Left lung (tissue), 10 donors: Measurements from ENCODE around the gene KLHL2. TPM values are rescaled to one million over a fixed set of nuclear protein-coding genes. Genes with fewer than 3 reads are reported as not detected.
A peak's percentile ranks its signal among the peaks of the same experiment; 100 is the strongest.

Source experiments
- ATAC-seq: fragments of 200-7000 bp; cut with Tn5 transposase; one replicate; pipeline ENCODE4 v1.9.1; 2020; ENCODE audit warnings: moderate library complexity
- DNase-seq, 4 donors: peaks; one replicate each; pipeline ENCODE4 v3.0.0-alpha.2; 2013 to 2020
- H3K27ac ChIP-seq, 2 donors: fragments of 200-600 bp; sonication (generic) in 1 of 2; one replicate each; pipeline versions ENCODE4 v1.5.0 to v1.8.0; 2020 to 2021
- H3K27me3 ChIP-seq, 2 donors: fragments of 200-600 bp; sonication (generic) in 1 of 2; one replicate each; pipeline versions ENCODE4 v1.5.0 to v1.8.0; 2020 to 2021
- H3K36me3 ChIP-seq, 2 donors: fragments of 200-600 bp; sonication (generic) in 1 of 2; one replicate each; pipeline versions ENCODE4 v1.5.0 to v1.8.0; 2020 to 2021
- H3K4me1 ChIP-seq, 2 donors: fragments of 200-600 bp; one replicate each; pipeline ENCODE4 v1.8.0; 2021
- H3K4me3 ChIP-seq, 2 donors: fragments of 200-600 bp; sonication (generic) in 1 of 2; one replicate each; pipeline versions ENCODE4 v1.5.0 to v1.8.0; 2020 to 2021; ENCODE audit warnings: mild to moderate bottlenecking in 1 of 2
- H3K9me3 ChIP-seq, 2 donors: fragments of 200-600 bp; sonication (generic) in 1 of 2; one replicate each; pipeline versions ENCODE4 v1.5.0 to v1.8.0; 2020 to 2021
- CTCF ChIP-seq, 2 donors: fragments of 200-600 bp; sonication (generic) in 1 of 2; IDR thresholded peaks; one replicate each; pipeline versions ENCODE4 v1.5.0 to v1.8.0; 2021; ENCODE audit warnings: antibody characterized with exemption in 2 of 2
- intact Hi-C, 2 donors: fragments of 100-400 bp; cut with DNase I; formaldehyde crosslinking; loops; one replicate each; pipeline versions ENCODE4 v1.11.2 to v1.14.2; 2022
- polyA plus RNA-seq, 6 donors: library from polyadenylated mRNA; unstranded; fragments of 120-200 nt; gene quantifications; one replicate each; pipeline ENCODE4 v1.2.1, GENCODE V29; 2013; ENCODE audit not compliant: insufficient read length in 6 of 6
- total RNA-seq, 2 donors: library from RNA; stranded (reverse); fragmentation: NEBNext Ultra II Directional; extraction: Animal tissue kit (Norgen Biotek cat#: 25700); gene quantifications; one replicate each; pipeline ENCODE4 v1.2.1, GENCODE V29; 2021
- donor health status: DM: no; HTN: yes; CAD: no.
- donor health status: DM: no; HTN: no; CAD: no.

Gene KLHL2
- total and polyA plus RNA-seq, 8 donors, result 16.2 to 53.4 (median 18.6) TPM

GRCh38 chr4:165201806-165202205 is 5.6 kb upstream of the KLHL2 start:
- no peaks in the 10 kb centered on the region for H3K9me3 ChIP-seq
- no peak for ATAC-seq
- H3K36me3 ChIP-seq, result no peaks in the 10 kb centered on the region
- H3K4me3 ChIP-seq, result no peak overlapping the region
- no peaks in the 10 kb centered on the region for H3K27me3 ChIP-seq
- intact Hi-C loops, result no loop called here
- H3K27ac ChIP-seq, result no peak overlapping the region
- no peak for TF ChIP-seq CTCF (IDR thresholded peaks at IDR 0.05)
- DNase-seq, result no peak
- H3K4me1 ChIP-seq, result peaks cover 6 to 33% of the 10 kb centered on the region in 2 donors

DNA sequence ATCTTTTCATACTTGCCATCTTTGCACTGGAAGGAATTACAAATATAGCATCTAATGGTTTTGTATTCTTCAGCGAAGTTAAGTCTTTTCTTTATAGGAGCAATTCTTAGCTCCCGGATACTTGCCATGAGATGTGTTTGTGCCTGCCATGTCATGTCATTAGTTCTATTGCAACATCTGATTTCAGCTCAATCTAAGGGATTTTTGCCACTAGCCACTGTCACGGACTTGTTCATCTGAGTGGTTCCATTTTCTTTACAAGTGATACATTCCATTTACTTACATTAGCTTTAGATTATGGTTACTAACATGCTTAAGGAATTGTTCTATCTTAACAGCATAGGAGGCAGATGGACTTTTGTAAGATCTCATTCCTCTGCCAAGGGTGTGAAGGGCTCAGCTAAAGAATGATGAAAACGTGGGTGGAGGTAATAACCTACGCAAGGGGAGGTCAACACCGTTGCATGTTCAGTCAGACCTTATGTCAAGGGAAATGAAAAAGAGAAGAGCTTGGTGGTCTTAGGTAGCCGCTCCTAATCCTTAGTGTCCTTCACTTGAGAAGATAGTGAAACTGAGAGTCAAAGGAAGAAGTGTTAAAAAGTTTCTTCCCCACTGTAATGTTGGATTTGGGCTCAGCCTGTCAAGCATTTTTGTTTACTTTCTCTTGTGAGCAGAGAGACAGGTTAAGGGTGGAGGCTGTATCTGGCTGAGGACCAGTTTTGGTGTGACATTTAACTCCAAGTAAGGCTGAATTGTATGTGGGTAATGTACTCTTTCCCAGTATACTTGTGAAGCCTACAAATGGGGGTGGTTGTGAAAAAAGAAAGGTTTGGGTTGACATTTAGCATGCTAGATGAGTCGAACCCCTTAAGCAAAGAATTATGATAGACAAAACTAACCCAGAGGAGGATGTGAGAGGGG is 3.6 kb upstream of the KLHL2 start:
- DNase-seq (no peak), ATAC-seq (no peak)
- H3K4me3 ChIP-seq, result no peak overlapping the region
- peaks cover 8 to 42% of the 10 kb centered on the region in 2 donors for H3K4me1 ChIP-seq
- no peaks in the 10 kb centered on the region for H3K27me3 ChIP-seq
- intact Hi-C loops, result no loop called here
- no peak for TF ChIP-seq CTCF (IDR thresholded peaks at IDR 0.05)
- H3K36me3 ChIP-seq, result no peaks in the 10 kb centered on the region
- H3K27ac ChIP-seq, result peak overlapping the region in 1 of 2 donors; percentile 81
- no peaks in the 10 kb centered on the region for H3K9me3 ChIP-seq

DNA sequence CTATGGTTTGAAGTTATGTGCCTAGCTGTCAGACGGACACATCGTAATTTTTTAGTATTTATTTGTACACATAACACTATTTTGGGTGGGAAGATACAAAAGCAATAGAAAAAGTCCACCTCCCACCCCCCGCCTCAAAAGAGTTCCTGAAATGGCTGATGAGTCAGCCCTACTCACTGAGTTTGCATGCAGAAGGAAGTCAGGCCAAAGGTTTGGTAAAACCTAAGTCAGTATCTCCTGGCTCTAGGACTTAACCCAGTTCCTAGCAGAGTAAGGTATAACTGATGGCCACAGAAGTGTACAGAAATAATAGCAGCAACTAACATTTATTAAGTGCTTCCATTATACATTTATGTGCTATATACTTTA is 2.9 kb upstream of the KLHL2 start:
- no peak for DNase-seq
- no peaks in the 10 kb centered on the region for H3K27me3 ChIP-seq
- H3K36me3 ChIP-seq, result no peaks in the 10 kb centered on the region
- no peaks in the 10 kb centered on the region for H3K9me3 ChIP-seq
- no peak for ATAC-seq
- peak overlapping the region in 1 of 2 donors; percentile 81 for H3K27ac ChIP-seq
- TF ChIP-seq CTCF (IDR thresholded peaks at IDR 0.05), result no peak
- intact Hi-C loops, result no loop called here
- H3K4me1 ChIP-seq, result peaks cover 13 to 49% of the 10 kb centered on the region in 2 donors
- H3K4me3 ChIP-seq, result no peak overlapping the region

- intact Hi-C loops, result no loop called here
- Histone ChIP-seq H3K36me3 (no peaks in the 10 kb centered on the region), H3K9me3 (no peaks in the 10 kb centered on the region), H3K27me3 (no peaks in the 10 kb centered on the region), H3K4me1 (peaks cover 13 to 71% of the 10 kb centered on the region in 2 donors), H3K4me3 (peak overlapping the region; percentile 79 to 85), H3K27ac (peak overlapping the region; percentile 83 to 96)
- TF ChIP-seq CTCF (IDR thresholded peaks at IDR 0.05), result no peak
- DNase-seq (peak in 2 of 4 donors; percentile 15 to 23), ATAC-seq (peak; percentile 38)
These were observed 338 bp upstream of the KLHL2 start for GRCh38 chr4:165207016-165207430.

- Histone ChIP-seq H3K36me3 (no peaks in the 10 kb centered on the region), H3K27ac (peak overlapping the region; percentile 85 to 96), H3K27me3 (no peaks in the 10 kb centered on the region), H3K9me3 (no peaks in the 10 kb centered on the region), H3K4me3 (peak overlapping the region; percentile 79 to 85), H3K4me1 (peaks cover 13 to 79% of the 10 kb centered on the region in 2 donors)
- TF ChIP-seq CTCF (IDR thresholded peaks at IDR 0.05), result no peak
- intact Hi-C loops, result no loop called here
- DNase-seq (no peak), ATAC-seq (peak; percentile 24)
These were observed 876 bp downstream of the KLHL2 start for GRCh38 chr4:165208221-165208652.
